IPS-15b (cell line): Measurements from ENCODE around the gene SEC61A2.
"Not testable (repeated sequence)": the region's sequence is repeated elsewhere in the genome, so short reads cannot be mapped to it uniquely, and the experiment has no call there.

ENCODE experiments used
- H3K27me3 ChIP-seq: one replicate; pipeline ENCODE4 v1.6.1; 2013; ENCODE audit warnings: low read length; ENCODE audit not compliant: control insufficient read depth, insufficient read depth
- H3K36me3 ChIP-seq: one replicate; pipeline ENCODE4 v1.6.1; 2013; ENCODE audit warnings: low read length; ENCODE audit not compliant: control insufficient read depth, insufficient read depth
- H3K4me1 ChIP-seq: one replicate; pipeline ENCODE4 v1.6.1; 2013; ENCODE audit warnings: mild to moderate bottlenecking, low read length; ENCODE audit not compliant: control insufficient read depth, insufficient read depth
- H3K4me3 ChIP-seq: one replicate; pipeline ENCODE4 v1.5.1; 2013; ENCODE audit warnings: low read depth, low read length
- H3K9ac ChIP-seq: one replicate; pipeline ENCODE4 v1.6.1; 2013; ENCODE audit warnings: low read depth, mild to moderate bottlenecking, low read length
- H3K9me3 ChIP-seq: one replicate; pipeline ENCODE4 v1.6.1; 2013; ENCODE audit warnings: mild to moderate bottlenecking, low read length; ENCODE audit not compliant: control insufficient read depth, insufficient read depth

The SEC61A2 gene

DNA sequence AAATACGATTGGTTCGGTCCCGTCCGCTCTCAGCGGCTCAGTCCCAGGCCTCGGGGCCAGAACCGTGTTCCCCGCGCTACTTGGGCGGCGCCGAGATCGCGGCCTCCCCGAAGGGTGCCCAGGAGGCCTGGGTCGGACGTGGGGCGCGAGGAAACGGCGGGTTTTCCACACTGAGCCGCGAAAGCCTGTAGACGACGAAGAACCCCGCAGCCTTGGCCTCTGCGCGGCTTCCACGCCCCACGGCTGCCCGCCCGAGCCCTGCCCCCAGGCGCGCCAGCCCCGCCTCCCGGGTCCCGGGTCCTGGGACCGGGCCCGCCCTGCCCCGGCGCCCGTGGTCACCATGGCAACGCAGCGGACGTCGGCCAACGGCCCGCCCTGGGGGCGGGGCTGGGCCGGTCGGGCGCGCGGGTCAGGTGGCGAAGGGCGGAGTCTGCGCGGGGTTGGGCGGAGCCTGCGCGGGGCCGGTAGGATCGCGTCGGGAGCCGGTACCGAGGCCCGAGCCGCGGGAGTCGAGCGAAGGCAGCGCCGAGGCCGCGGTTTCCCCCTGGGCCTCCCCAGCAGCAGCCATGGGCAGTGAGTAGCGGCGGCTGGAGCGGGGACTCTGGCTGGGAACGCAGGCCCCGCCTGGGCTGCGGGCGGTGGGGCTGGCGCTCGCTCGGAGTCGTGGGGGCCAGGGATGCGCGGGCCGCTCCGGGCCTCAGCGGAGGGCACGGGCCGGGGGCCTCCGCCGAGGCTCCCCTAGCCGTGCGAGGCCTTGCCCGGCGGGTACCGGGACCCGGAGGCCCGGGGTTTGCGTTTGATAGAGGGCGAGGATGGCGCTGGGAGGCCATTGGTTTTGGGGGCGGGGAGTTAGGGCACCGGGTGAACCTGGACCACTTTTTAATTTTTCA is at the start of gene SEC61A2:
Gene SEC61A2 (plus strand): TSS at position 456 of the 890 bp plus-strand sequence. CDS start 111 bp downstream, at position 567.
- no peaks in the 10 kb centered on the region for H3K9me3 ChIP-seq
- H3K36me3 ChIP-seq, result no peaks in the 10 kb centered on the region
- no peaks in the 10 kb centered on the region for H3K27me3 ChIP-seq
- peak within 1 kb of the TSS; percentile 65 for H3K9ac ChIP-seq
- peak within 1 kb of the TSS; percentile 80 for H3K4me3 ChIP-seq
- H3K4me1 ChIP-seq, result no peaks in the 10 kb centered on the region

- Histone ChIP-seq H3K9me3 (no peaks in the 10 kb centered on the region), H3K36me3 (peaks cover 7% of the 10 kb centered on the region), H3K4me3 (no peak overlapping the region)
Measured at GRCh38 chr10:12081470-12081869, 48.0 kb upstream of the SEC61A2 start.

DNA sequence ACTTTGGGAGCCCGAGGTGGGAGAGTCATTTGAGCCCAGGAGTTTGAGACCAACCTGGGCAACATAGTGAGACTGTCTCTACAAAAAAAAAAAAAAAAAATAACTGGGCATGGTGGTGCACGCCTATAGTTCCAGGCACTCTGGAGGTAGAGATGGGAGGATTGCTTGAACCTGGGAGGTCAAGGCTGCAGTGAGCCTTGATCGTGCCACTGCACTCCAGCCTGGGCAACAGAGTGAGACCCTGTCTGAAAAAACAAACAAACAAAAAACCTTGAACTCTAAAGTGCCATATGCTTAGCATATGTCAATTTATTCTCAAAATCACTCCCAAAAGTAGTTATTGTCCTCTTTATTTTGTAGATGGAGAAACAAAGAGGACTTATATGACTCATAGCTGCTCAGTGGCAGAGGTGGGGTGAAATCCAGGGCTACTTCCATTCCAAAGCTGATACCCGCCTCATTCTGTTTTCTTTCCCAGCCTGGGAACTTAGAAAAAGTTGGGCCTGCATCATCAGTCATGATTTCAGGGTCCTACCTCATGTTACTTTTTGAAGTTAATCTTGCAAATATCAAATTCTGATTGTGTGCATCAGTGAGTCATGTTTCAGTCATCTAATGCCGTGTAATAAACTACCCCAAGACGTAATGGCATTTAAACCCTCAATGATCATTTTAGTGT is 47.5 kb upstream of the SEC61A2 start:
- Histone ChIP-seq H3K4me3 (no peak overlapping the region), H3K27me3 (no peaks in the 10 kb centered on the region), H3K9ac (no peak overlapping the region), H3K36me3 (peaks cover 10% of the 10 kb centered on the region), H3K4me1 (no peaks in the 10 kb centered on the region), H3K9me3 (no peaks in the 10 kb centered on the region)

More at GRCh38 chr10:12081470-12081869, 48.0 kb upstream of the SEC61A2 start:
- H3K27me3 ChIP-seq, result no peaks in the 10 kb centered on the region
- H3K4me1 ChIP-seq, result no peaks in the 10 kb centered on the region
- H3K9ac ChIP-seq, result no peak overlapping the region

DNA sequence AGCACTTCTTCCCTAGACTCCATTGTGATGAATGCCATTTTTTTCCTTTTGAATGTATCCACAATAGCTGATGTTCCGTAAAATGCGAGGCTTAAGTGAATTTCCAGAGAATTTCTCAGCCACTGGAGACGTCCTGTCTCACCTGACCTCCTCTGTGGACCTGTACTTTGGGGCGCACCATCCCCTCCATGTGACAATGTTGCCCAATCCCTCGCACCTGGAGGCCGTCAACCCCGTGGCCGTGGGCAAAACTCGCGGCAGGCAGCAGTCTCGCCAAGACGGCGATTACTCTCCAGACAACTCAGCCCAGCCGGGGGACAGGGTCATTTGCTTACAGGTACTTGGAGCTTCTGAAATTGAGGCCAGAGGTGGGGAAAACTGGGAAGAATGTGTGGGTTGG is 40.6 kb upstream of the SEC61A2 start:
- H3K27me3 ChIP-seq, result no peaks in the 10 kb centered on the region
- H3K9ac ChIP-seq, result no peak overlapping the region
- no peak overlapping the region for H3K4me3 ChIP-seq
- H3K9me3 ChIP-seq, result no peaks in the 10 kb centered on the region
- H3K36me3 ChIP-seq, result peaks cover 37% of the 10 kb centered on the region
- H3K4me1 ChIP-seq, result no peaks in the 10 kb centered on the region

DNA sequence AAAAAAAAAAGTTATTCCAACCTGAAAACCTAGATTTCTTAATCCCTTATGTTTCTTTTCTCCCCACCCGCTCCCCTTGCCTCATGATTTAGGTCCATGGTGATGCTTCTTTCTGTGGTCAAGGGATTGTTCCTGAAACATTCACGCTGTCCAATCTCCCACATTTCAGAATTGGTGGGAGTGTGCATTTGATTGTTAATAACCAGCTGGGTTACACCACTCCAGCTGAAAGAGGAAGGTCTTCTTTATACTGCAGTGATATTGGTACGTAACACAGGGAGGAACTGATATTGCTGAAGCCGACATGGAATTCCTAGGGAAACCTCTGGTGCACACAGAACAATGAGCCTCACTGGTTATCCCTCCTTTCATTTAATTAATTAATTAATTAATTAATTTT is 38.1 kb upstream of the SEC61A2 start:
- H3K36me3 ChIP-seq, result peaks cover 44% of the 10 kb centered on the region
- no peaks in the 10 kb centered on the region for H3K27me3 ChIP-seq
- no peak overlapping the region for H3K9ac ChIP-seq
- H3K4me1 ChIP-seq, result no peaks in the 10 kb centered on the region
- no peak overlapping the region for H3K4me3 ChIP-seq
- H3K9me3 ChIP-seq, result no peaks in the 10 kb centered on the region

GRCh38 chr10:12097361-12097760 is 32.1 kb upstream of the SEC61A2 start:
- not testable (repeated sequence) for H3K9ac ChIP-seq, H3K9me3 ChIP-seq, H3K4me1 ChIP-seq, H3K4me3 ChIP-seq, H3K27me3 ChIP-seq
- H3K36me3 ChIP-seq, result peaks cover 23% of the 10 kb centered on the region

- H3K36me3 ChIP-seq, result peaks cover 21% of the 10 kb centered on the region
- no peak overlapping the region for H3K9ac ChIP-seq
- H3K4me3 ChIP-seq, result no peak overlapping the region
- no peaks in the 10 kb centered on the region for H3K4me1 ChIP-seq
- H3K9me3 ChIP-seq, result no peaks in the 10 kb centered on the region
- no peaks in the 10 kb centered on the region for H3K27me3 ChIP-seq
Measured at GRCh38 chr10:12097791-12098190, 31.7 kb upstream of the SEC61A2 start.

DNA sequence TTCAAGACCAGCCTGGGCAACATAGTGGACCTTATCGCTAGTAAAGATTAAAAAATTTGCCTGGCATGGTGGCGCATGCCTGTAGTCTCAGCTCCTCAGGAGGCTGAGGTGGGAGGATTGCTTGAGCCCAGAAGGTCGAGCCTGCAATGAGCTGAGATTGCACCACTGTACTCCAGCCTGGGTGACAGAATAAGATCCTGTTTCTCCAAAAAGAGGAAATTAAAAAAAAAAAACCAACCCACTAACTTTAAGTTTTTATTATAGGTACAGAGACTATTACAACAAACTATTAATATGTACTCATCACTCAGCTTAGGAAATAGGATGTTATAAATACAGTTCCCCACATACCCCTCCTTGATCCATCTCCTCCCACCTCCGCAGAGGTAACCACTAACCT is 30.5 kb upstream of the SEC61A2 start:
- Histone ChIP-seq H3K4me3 (no peak overlapping the region), H3K4me1 (no peaks in the 10 kb centered on the region), H3K9me3 (no peaks in the 10 kb centered on the region), H3K9ac (no peak overlapping the region), H3K36me3 (peaks cover 22% of the 10 kb centered on the region), H3K27me3 (no peaks in the 10 kb centered on the region)

DNA sequence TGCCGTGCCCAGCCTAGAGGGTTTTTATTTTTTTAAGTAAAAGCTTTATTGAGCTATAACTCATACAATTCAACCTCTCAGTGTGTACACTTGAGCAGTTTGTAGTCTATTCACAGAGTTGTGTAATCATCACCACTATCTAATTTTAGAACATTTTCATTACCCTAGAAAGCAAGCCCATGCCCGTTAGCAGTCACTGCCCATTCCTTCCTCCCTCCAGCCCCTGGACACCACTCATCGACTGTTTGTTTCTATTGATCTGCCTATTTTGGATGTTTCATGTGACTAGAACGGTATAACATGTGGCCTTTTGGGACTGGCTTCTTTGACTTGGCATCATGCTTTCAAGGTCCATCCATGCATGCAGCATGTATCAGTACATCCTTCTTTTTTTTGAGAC is 25.7 kb upstream of the SEC61A2 start:
- no peaks in the 10 kb centered on the region for H3K27me3 ChIP-seq
- peaks cover 36% of the 10 kb centered on the region for H3K36me3 ChIP-seq
- H3K9ac ChIP-seq, result no peak overlapping the region
- no peaks in the 10 kb centered on the region for H3K4me1 ChIP-seq
- H3K9me3 ChIP-seq, result no peaks in the 10 kb centered on the region
- no peak overlapping the region for H3K4me3 ChIP-seq

DNA sequence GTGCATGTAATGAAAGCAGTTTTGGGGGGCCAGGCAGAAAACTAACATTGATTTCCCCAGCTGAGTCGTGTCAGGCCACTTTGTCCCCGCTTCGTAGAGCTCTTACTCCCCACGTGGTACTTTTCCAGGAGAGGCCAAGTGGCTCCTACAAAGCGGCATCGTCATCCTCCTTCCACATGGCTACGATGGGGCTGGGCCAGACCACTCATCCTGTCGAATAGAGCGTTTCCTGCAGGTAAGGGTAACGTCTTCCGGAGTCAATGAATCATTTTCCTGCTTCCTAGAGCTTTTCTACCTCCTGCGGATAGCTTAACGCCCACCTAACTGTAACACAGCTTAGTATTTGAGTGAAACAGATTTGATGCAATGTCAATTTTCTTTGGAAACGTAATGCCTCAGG is 21.7 kb upstream of the SEC61A2 start:
- no peak overlapping the region for H3K4me3 ChIP-seq
- H3K4me1 ChIP-seq, result no peaks in the 10 kb centered on the region
- no peaks in the 10 kb centered on the region for H3K27me3 ChIP-seq
- H3K9me3 ChIP-seq, result no peaks in the 10 kb centered on the region
- H3K36me3 ChIP-seq, result peaks cover 38% of the 10 kb centered on the region
- no peak overlapping the region for H3K9ac ChIP-seq

GRCh38 chr10:12109286-12109685 is 20.2 kb upstream of the SEC61A2 start:
- Histone ChIP-seq H3K4me1 (no peaks in the 10 kb centered on the region), H3K27me3 (no peaks in the 10 kb centered on the region), H3K9ac (no peak overlapping the region), H3K36me3 (peaks cover 31% of the 10 kb centered on the region), H3K9me3 (no peaks in the 10 kb centered on the region), H3K4me3 (no peak overlapping the region)

GRCh38 chr10:12111528-12111927 is 17.9 kb upstream of the SEC61A2 start:
- Histone ChIP-seq H3K9me3 (no peaks in the 10 kb centered on the region), H3K36me3 (peaks cover 16% of the 10 kb centered on the region), H3K4me1 (no peaks in the 10 kb centered on the region), H3K4me3 (no peak overlapping the region), H3K9ac (no peak overlapping the region), H3K27me3 (no peaks in the 10 kb centered on the region)
